GM23338 (cell line): ENCODE results near the gene DYSF. TPM values are rescaled to one million over a fixed set of nuclear protein-coding genes. Genes with fewer than 3 reads are reported as not detected.

ENCODE experiments used
- ATAC-seq: fragments of 200-7000 bp; cut with Tn5 transposase; 3 replicates; pipeline ENCODE4 v1.9.1; 2020
- DNase-seq: peaks from one replicate; pipeline ENCODE4 v3.0.0-alpha.2; 2015; ENCODE audit warnings: low spot score
- H2AFZ ChIP-seq: fragments of 200-600 bp; sonication (generic); 2 replicates; pipeline ENCODE4 v1.8.0; 2016; ENCODE audit warnings: antibody characterized with exemption, mild to moderate bottlenecking, moderate library complexity
- H3F3A ChIP-seq: fragments of 200-600 bp; sonication (generic); replicated peaks from 2 replicates; pipeline ENCODE4 v1.8.0; 2017; ENCODE audit warnings: antibody characterized with exemption, mixed run types, low read depth
- H3K27ac ChIP-seq: fragments of 200-600 bp; sonication (generic); 2 replicates; pipeline ENCODE4 v1.6.1; 2016; ENCODE audit warnings: low read depth
- H3K27me3 ChIP-seq: fragments of 200-600 bp; sonication (generic); 2 replicates; pipeline ENCODE4 v1.8.0; 2016; ENCODE audit warnings: mild to moderate bottlenecking, mixed run types, moderate library complexity; ENCODE audit not compliant: insufficient read depth
- H3K36me3 ChIP-seq: fragments of 200-600 bp; sonication (generic); 2 replicates; pipeline ENCODE4 v1.8.0; 2016; ENCODE audit warnings: mild to moderate bottlenecking; ENCODE audit not compliant: insufficient read depth
- H3K4me1 ChIP-seq: fragments of 200-600 bp; sonication (generic); 2 replicates; pipeline ENCODE4 v1.8.0; 2016; ENCODE audit warnings: mild to moderate bottlenecking, moderate library complexity; ENCODE audit not compliant: insufficient read depth
- H3K4me2 ChIP-seq: fragments of 200-600 bp; sonication (generic); 2 replicates; pipeline ENCODE4 v1.7.1; 2017; ENCODE audit warnings: mixed run types
- H3K4me3 ChIP-seq: fragments of 200-600 bp; sonication (generic); 2 replicates; pipeline ENCODE4 v1.6.1; 2016; ENCODE audit warnings: mixed run types
- H3K79me2 ChIP-seq: fragments of 200-600 bp; sonication (generic); replicated peaks from 2 replicates; pipeline ENCODE4 v1.8.0; 2017; ENCODE audit warnings: mild to moderate bottlenecking; ENCODE audit not compliant: insufficient read depth
- H3K9me2 ChIP-seq: fragments of 200-600 bp; sonication (generic); 2 replicates; pipeline ENCODE4 v1.8.0; 2017; ENCODE audit not compliant: insufficient read depth
- H4K20me1 ChIP-seq: fragments of 200-600 bp; sonication (generic); replicated peaks from 2 replicates; pipeline ENCODE4 v1.8.0; 2017; ENCODE audit warnings: mild to moderate bottlenecking; ENCODE audit not compliant: insufficient read depth
- H3K27ac Mint-ChIP-seq: 2 replicates; pipeline ENCODE4 v1.8.0; 2020; ENCODE audit warnings: inconsistent platforms, mild to moderate bottlenecking, moderate library complexity, mixed read lengths
- H3K27me3 Mint-ChIP-seq: 3 replicates; pipeline ENCODE4 v1.8.0; 2022; ENCODE audit warnings: low read depth, mild to moderate bottlenecking, moderate library complexity, mixed read lengths, inconsistent platforms; ENCODE audit not compliant: insufficient read depth, poor library complexity
- H3K36me3 Mint-ChIP-seq: 3 replicates; pipeline ENCODE4 v1.8.0; 2021; ENCODE audit warnings: low read depth, mild to moderate bottlenecking, inconsistent platforms, moderate library complexity, mixed read lengths
- H3K4me1 Mint-ChIP-seq: 3 replicates; pipeline ENCODE4 v1.8.0; 2020; ENCODE audit warnings: mild to moderate bottlenecking, inconsistent platforms, mixed read lengths
- H3K4me3 Mint-ChIP-seq: 3 replicates; pipeline ENCODE4 v1.8.0; 2021; ENCODE audit warnings: moderate library complexity, mild to moderate bottlenecking, inconsistent platforms, mixed read lengths
- H3K9me3 Mint-ChIP-seq: 3 replicates; pipeline ENCODE4 v1.8.0; 2020; ENCODE audit warnings: moderate library complexity, mild to moderate bottlenecking, inconsistent platforms, mixed read lengths
- CREB1 ChIP-seq: fragments of 250-450 bp; sonication (Bioruptor Pico); IDR thresholded peaks from 2 replicates; pipeline ENCODE4 v1.5.0; 2020; ENCODE audit warnings: low read depth, mild to moderate bottlenecking, moderate library complexity
- CTCF ChIP-seq, 2 experiments: fragments of 200-600 bp in 1 of 2; sonication (generic) in 1 of 2; conservative IDR thresholded peaks; 2 replicates each; pipeline versions ENCODE4 v1.5.1 to v1.6.1; 2016 to 2017; ENCODE audit warnings: antibody characterized with exemption in 2 of 2, low read depth in 2 of 2, mild to moderate bottlenecking in 2 of 2, moderate library complexity in 1 of 2
- EZH2 ChIP-seq: fragments of 200-600 bp; sonication (generic); IDR thresholded peaks from one replicate; pipeline ENCODE4 v1.8.0; 2017; ENCODE audit warnings: antibody characterized with exemption, mild to moderate bottlenecking, low read depth; ENCODE audit not compliant: unreplicated experiment
- EZH2phosphoT487 ChIP-seq: fragments of 200-600 bp; sonication (generic); IDR thresholded peaks from one replicate; pipeline ENCODE4 v1.8.1; 2018; ENCODE audit warnings: antibody characterized with exemption; ENCODE audit not compliant: unreplicated experiment
- JUNB ChIP-seq: IDR thresholded peaks from one replicate; pipeline ENCODE4 v1.6.1; 2016; ENCODE audit warnings: antibody characterized with exemption; ENCODE audit not compliant: unreplicated experiment
- NANOG ChIP-seq: IDR thresholded peaks from 2 replicates; pipeline ENCODE4 v1.6.1; 2016; ENCODE audit warnings: antibody characterized with exemption, borderline replicate concordance
- POLR2AphosphoS5 ChIP-seq: IDR thresholded peaks from 2 replicates; pipeline ENCODE4 v1.6.1; 2016; ENCODE audit warnings: antibody characterized with exemption, low read depth
- REST ChIP-seq: IDR thresholded peaks from one replicate; pipeline ENCODE4 v1.6.1; 2018; ENCODE audit warnings: antibody characterized with exemption; ENCODE audit not compliant: unreplicated experiment
- STAT1 ChIP-seq: IDR thresholded peaks from one replicate; pipeline ENCODE4 v1.6.1; 2016; ENCODE audit warnings: antibody characterized with exemption; ENCODE audit not compliant: unreplicated experiment
- ZNF114 ChIP-seq: fragments of 250-450 bp; sonication (Bioruptor Pico); IDR thresholded peaks from 2 replicates; pipeline ENCODE4 v1.5.0; 2020; ENCODE audit warnings: mild to moderate bottlenecking, moderate library complexity
- ZNF331 ChIP-seq: fragments of 250-450 bp; sonication (Bioruptor Pico); IDR thresholded peaks from 2 replicates; pipeline ENCODE4 v1.5.0; 2020; ENCODE audit warnings: low read depth, mild to moderate bottlenecking, moderate library complexity
- ZNF462 ChIP-seq: fragments of 250-450 bp; sonication (Bioruptor Pico); IDR thresholded peaks from 2 replicates; pipeline ENCODE4 v1.5.0; 2020; ENCODE audit warnings: mild to moderate bottlenecking, moderate library complexity
- polyA plus RNA-seq: library from polyadenylated mRNA; unstranded; fragments of >200 nt; fragmentation: Nextera tagmentation; extraction: Ambion mirVana; gene quantifications from 2 replicates; pipeline ENCODE4 v1.2.1, GENCODE V29; 2016
- total RNA-seq: library from RNA; depleted of rRNA; stranded (reverse); fragments of >200 nt; shearing (Covaris generic); gene quantifications from 2 replicates; pipeline ENCODE4 v1.2.3, GENCODE V29; 2014
- TF ChIP-seq, protein P1 (sequence below): IDR thresholded peaks from 2 replicates; pipeline ENCODE4 v1.6.1; 2016; ENCODE audit warnings: antibody characterized with exemption

Gene DYSF
- total and polyA plus RNA-seq, 2 experiments from 2014 or later = 7.3 to 21.3 TPM

DNA sequence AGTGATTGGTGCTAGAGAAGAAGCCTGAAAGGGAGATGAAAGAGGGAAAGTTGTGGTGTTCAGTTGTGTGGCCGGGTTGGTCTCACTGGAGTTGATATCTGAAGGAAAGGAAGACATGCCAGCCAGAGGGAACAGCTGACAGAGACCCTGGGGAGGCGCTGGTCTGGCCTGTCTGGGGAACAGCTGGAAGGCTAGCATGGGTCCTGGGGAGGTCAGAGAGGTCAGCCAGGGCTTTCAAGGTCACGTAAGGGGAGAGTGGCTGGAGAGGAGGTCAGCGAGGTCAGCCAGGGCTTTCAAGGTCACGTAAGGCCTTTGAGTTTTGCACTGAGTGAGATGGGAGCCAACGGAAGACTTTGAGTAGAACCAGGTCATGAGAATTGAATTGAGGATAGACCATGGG is 11.0 kb downstream of the DYSF start:
- no peaks in the 10 kb centered on the region; the same call in 1 of the 2 replicates for H3K9me2 ChIP-seq
- no peak overlapping the region for H3K4me2 ChIP-seq
- H3K79me2 ChIP-seq = no peaks in the 10 kb centered on the region
- Mint-ChIP-seq H3K9me3 (peaks cover 12% of the 10 kb centered on the region; the same call in 2 of the 3 replicates), H3K36me3 (peaks cover 11% of the 10 kb centered on the region), H3K4me1 (peaks cover 31% of the 10 kb centered on the region), H3K27me3 (peaks cover 32% of the 10 kb centered on the region), H3K27ac (no peak overlapping the region), H3K4me3 (no peak overlapping the region)
- no peak for DNase-seq
- H3K4me3 ChIP-seq = no peak overlapping the region
- H3K36me3 ChIP-seq = no peaks in the 10 kb centered on the region; the same call in 1 of the 2 replicates
- peaks cover 5% of the 10 kb centered on the region for H4K20me1 ChIP-seq
- H3K27me3 ChIP-seq = peaks cover 65% of the 10 kb centered on the region
- TF ChIP-seq EZH2phosphoT487 = no peak
- TF ChIP-seq JUNB = no peak
- TF ChIP-seq ZNF114 (CRISPR knock-in tag) = no peak
- no peak for TF ChIP-seq ZNF462
- TF ChIP-seq REST = no peak
- no peak for TF ChIP-seq CTCF (conservative IDR thresholded peaks at IDR 0.05; ENCODE audit: low read depth in 2 of 2)
- TF ChIP-seq EZH2 = no peak
- no peak for TF ChIP-seq POLR2AphosphoS5
- TF ChIP-seq, protein P1, sequence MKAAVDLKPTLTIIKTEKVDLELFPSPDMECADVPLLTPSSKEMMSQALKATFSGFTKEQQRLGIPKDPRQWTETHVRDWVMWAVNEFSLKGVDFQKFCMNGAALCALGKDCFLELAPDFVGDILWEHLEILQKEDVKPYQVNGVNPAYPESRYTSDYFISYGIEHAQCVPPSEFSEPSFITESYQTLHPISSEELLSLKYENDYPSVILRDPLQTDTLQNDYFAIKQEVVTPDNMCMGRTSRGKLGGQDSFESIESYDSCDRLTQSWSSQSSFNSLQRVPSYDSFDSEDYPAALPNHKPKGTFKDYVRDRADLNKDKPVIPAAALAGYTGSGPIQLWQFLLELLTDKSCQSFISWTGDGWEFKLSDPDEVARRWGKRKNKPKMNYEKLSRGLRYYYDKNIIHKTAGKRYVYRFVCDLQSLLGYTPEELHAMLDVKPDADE = no peak
- no peak for TF ChIP-seq NANOG
- TF ChIP-seq STAT1 = no peak
- no peak for TF ChIP-seq ZNF331
- TF ChIP-seq CREB1 = no peak
- 0 out of 2 replicates have a peak, but pooled peaks cover 2% of the 10 kb centered on the region for H3F3A ChIP-seq
- peaks cover 20% of the 10 kb centered on the region; the same call in 1 of the 2 replicates for H3K4me1 ChIP-seq
- H3K27ac ChIP-seq = no peak overlapping the region
- H2AFZ ChIP-seq = no peak overlapping the region
- ATAC-seq = no peak
